ENCODE results near the gene SMNDC1. TPM values are rescaled to one million over a fixed set of nuclear protein-coding genes. Genes with fewer than 3 reads are reported as not detected.

Gene SMNDC1
- total and polyA plus RNA-seq, 10 of the 15 experiments (the other 5 are each of a cell fraction or from before 2014, with no cell fraction given), result 4.6 to 37.2 (median 18.1) TPM

GRCh38 chr10:110311357-110311949 lies 6.7 kb upstream of the SMNDC1 start (continued):
- TF ChIP-seq, protein P1, sequence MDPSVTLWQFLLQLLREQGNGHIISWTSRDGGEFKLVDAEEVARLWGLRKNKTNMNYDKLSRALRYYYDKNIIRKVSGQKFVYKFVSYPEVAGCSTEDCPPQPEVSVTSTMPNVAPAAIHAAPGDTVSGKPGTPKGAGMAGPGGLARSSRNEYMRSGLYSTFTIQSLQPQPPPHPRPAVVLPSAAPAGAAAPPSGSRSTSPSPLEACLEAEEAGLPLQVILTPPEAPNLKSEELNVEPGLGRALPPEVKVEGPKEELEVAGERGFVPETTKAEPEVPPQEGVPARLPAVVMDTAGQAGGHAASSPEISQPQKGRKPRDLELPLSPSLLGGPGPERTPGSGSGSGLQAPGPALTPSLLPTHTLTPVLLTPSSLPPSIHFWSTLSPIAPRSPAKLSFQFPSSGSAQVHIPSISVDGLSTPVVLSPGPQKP (IDR thresholded peaks at IDR 0.05; ENCODE audit: low read depth, low read length), result no peak
- no peak for TF ChIP-seq GABPA (IDR thresholded peaks at IDR 0.05; ENCODE audit: low read depth)
- no peak for TF ChIP-seq CHD1 (IDR thresholded peaks at IDR 0.05; ENCODE audit: low read depth, low read length)
- TF ChIP-seq ESRRA (IDR thresholded peaks at IDR 0.05; ENCODE audit: low read length), result no peak
- peak; percentile 96 for TF ChIP-seq RAD21 (IDR thresholded peaks at IDR 0.05; ENCODE audit: insufficient read depth, low read depth, low read length)
- no peak for TF ChIP-seq MTA3 (IDR thresholded peaks at IDR 0.05; ENCODE audit: borderline replicate concordance, low read length)
- TF ChIP-seq, protein P2, sequence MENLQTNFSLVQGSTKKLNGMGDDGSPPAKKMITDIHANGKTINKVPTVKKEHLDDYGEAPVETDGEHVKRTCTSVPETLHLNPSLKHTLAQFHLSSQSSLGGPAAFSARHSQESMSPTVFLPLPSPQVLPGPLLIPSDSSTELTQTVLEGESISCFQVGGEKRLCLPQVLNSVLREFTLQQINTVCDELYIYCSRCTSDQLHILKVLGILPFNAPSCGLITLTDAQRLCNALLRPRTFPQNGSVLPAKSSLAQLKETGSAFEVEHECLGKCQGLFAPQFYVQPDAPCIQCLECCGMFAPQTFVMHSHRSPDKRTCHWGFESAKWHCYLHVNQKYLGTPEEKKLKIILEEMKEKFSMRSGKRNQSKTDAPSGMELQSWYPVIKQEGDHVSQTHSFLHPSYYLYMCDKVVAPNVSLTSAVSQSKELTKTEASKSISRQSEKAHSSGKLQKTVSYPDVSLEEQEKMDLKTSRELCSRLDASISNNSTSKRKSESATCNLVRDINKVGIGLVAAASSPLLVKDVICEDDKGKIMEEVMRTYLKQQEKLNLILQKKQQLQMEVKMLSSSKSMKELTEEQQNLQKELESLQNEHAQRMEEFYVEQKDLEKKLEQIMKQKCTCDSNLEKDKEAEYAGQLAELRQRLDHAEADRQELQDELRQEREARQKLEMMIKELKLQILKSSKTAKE (IDR thresholded peaks at IDR 0.05; ENCODE audit: low read depth, poor library complexity, severe bottlenecking), result peak; percentile 73
- TF ChIP-seq CHD2 (IDR thresholded peaks at IDR 0.05; ENCODE audit: borderline replicate concordance, low read depth, low read length), result peak; percentile 62; the same call in 1 of the 2 replicates
- no peak for TF ChIP-seq SIN3A (IDR thresholded peaks at IDR 0.05; ENCODE audit: low read depth, low read length)
- peak; percentile 90 for TF ChIP-seq SMC3 (IDR thresholded peaks at IDR 0.05; ENCODE audit: borderline replicate concordance, low read length)
- TF ChIP-seq STAT1 (conservative IDR thresholded peaks at IDR 0.05), result no peak
- TF ChIP-seq EED (IDR thresholded peaks at IDR 0.05; ENCODE audit: low read depth), result peak; percentile 52; the same call in 1 of the 2 replicates
- TF ChIP-seq EGR1 (IDR thresholded peaks at IDR 0.05; ENCODE audit: borderline replicate concordance in 1 of 2, low read depth in 2 of 2, low read length in 2 of 2), result peak in 1 of 2 experiments; percentile 40; a peak in 1 of 3 replicates
- no peak for TF ChIP-seq NFYA (IDR thresholded peaks at IDR 0.05; ENCODE audit: borderline replicate concordance, low read depth, low read length)
